Keratinocyte (primary cell): ENCODE measurements around the gene ERAS.

Experiments
- CTCF ChIP-seq, 3 experiments: IDR thresholded peaks in 1 of 3; conservative IDR thresholded peaks in 1 of 3; optimal IDR thresholded peaks in 1 of 3; 2 replicates in 2 of 3; 3 replicates in 1 of 3; pipeline versions ENCODE3 to v1.5.1; 2011; ENCODE audit warnings: low read length in 3 of 3, mild to moderate bottlenecking in 3 of 3, moderate library complexity in 2 of 3, control low read depth in 1 of 3, inconsistent platforms in 1 of 3; ENCODE audit not compliant: insufficient read depth in 2 of 3; ENCODE audit errors: extremely low read depth in 1 of 3
- EZH2 ChIP-seq: IDR thresholded peaks from one replicate; pipeline ENCODE4 v1.6.1; 2012; ENCODE audit warnings: inconsistent platforms, mild to moderate bottlenecking, low read length, moderate library complexity

DNA sequence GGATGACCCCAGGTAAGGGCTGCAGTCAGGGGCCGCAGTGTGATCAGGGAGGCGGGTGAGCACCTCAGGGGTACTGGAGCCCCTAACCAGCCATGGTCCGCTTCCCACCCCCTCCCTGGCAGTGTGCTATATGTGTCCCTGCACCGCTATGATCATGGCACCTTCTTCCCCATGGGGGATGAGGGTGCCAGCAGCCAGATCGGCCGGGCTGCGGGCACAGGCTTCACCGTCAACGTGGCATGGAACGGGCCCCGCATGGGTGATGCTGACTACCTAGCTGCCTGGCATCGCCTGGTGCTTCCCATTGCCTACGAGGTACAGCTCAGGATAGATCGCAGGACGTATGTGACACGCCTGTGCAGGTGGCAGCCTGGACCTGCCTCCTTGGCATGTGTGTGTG, 8.2 kb upstream of the ERAS start:
- no peak for TF ChIP-seq CTCF (optimal IDR thresholded peaks at IDR 0.05 in 1 of 3, IDR thresholded peaks at IDR 0.05 in 1 of 3, conservative IDR thresholded peaks at IDR 0.05 in 1 of 3; ENCODE audit: extremely low read depth in 1 of 3, insufficient read depth in 2 of 3, low read length in 3 of 3)
- TF ChIP-seq EZH2: no peak
